Kidney epithelial cell (primary cell): Measurements from ENCODE around the gene MB21D2. TPM values are rescaled to one million over a fixed set of nuclear protein-coding genes. Genes with fewer than 3 reads are reported as not detected.

Experiments
- DNase-seq: peaks from one replicate; pipeline ENCODE4 v3.0.0-alpha.2; 2010; ENCODE audit warnings: low read depth
- H3K27me3 ChIP-seq: 2 replicates; pipeline ENCODE4 v1.6.0; 2011; ENCODE audit warnings: low read length; ENCODE audit not compliant: control insufficient read depth, insufficient read depth
- H3K36me3 ChIP-seq: 2 replicates; pipeline ENCODE4 v1.5.1; 2011; ENCODE audit warnings: low read length; ENCODE audit not compliant: control insufficient read depth, insufficient read depth
- H3K4me3 ChIP-seq: 2 replicates; pipeline ENCODE4 v1.5.1; 2011; ENCODE audit warnings: low read depth, mild to moderate bottlenecking, control low read depth, low read length
- total RNA-seq: library from RNA; depleted of rRNA; stranded (reverse); fragments of >200 nt; gene quantifications from 2 replicates; pipeline ENCODE4 v1.2.3, GENCODE V29; 2015
- TF ChIP-seq, protein P1 (sequence below): IDR thresholded peaks from 2 replicates; pipeline ENCODE4 v1.5.1; 2011; ENCODE audit warnings: mild to moderate bottlenecking, moderate library complexity, low read length, control low read depth, inconsistent platforms; ENCODE audit not compliant: insufficient read depth, poor library complexity, severe bottlenecking

MB21D2 gene
- total RNA-seq, 1 donor from 2014 or later = 18.9 TPM

DNA sequence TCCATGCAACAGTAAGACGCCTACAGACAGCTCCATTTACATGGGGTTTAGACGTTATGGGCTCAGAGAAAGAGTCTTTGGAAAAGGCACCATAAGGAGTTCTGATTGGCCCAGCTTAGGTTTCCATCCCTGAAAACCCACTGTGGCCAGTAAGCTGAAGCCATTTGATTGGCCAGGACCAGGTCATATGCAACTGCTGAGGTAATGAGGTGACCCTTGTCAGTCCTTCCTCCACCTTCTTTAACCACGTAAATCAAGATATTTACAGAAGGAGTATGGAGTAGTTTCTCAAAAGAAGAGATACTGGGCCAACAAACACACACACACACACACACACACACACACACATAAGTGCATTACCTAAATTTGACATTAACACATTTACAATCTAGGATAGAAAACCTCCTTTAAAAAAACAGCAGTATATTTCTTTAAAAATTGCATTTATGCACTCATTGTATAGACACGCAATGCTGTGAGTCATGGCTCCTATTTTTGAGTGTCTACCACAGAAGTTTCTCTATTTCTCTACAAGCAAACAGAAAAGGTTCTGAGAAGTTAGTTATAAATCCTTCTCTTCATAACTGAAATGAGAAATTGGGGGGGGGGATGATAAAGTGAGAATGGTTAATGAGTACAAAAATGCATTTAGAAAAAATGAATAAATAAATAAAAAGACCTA, 16.3 kb upstream of the MB21D2 start:
- no peak for DNase-seq

DNA sequence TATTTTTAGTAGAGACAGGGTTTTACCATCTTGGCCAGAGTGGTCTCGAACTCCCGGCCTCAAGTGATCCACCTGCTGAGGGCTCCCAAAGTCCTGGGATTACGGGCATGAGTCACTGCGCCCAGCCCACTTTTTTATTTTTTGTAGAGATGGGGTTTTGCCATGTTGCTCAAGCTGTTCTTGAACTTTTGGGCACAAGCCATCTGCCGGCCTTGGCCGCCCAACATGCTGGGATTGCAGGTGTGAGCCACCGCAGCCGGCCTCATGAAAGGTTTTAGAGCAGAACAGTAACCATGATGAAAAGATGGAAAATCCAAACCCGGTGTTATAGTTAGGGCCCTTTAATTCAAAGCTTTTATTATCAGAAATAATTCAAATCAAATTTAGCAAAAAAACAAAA, 15.6 kb upstream of the MB21D2 start:
- Histone ChIP-seq H3K36me3 (no peaks in the 10 kb centered on the region), H3K27me3 (no peaks in the 10 kb centered on the region), H3K4me3 (no peak overlapping the region)
- TF ChIP-seq, protein P1, sequence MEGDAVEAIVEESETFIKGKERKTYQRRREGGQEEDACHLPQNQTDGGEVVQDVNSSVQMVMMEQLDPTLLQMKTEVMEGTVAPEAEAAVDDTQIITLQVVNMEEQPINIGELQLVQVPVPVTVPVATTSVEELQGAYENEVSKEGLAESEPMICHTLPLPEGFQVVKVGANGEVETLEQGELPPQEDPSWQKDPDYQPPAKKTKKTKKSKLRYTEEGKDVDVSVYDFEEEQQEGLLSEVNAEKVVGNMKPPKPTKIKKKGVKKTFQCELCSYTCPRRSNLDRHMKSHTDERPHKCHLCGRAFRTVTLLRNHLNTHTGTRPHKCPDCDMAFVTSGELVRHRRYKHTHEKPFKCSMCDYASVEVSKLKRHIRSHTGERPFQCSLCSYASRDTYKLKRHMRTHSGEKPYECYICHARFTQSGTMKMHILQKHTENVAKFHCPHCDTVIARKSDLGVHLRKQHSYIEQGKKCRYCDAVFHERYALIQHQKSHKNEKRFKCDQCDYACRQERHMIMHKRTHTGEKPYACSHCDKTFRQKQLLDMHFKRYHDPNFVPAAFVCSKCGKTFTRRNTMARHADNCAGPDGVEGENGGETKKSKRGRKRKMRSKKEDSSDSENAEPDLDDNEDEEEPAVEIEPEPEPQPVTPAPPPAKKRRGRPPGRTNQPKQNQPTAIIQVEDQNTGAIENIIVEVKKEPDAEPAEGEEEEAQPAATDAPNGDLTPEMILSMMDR = no peak
- no peak for DNase-seq

More for the DNA sequence above, 16.3 kb upstream of the MB21D2 start:
- TF ChIP-seq, protein P1 = no peak
- H3K27me3 ChIP-seq = no peaks in the 10 kb centered on the region
- H3K4me3 ChIP-seq = no peak overlapping the region
- no peaks in the 10 kb centered on the region for H3K36me3 ChIP-seq

DNA sequence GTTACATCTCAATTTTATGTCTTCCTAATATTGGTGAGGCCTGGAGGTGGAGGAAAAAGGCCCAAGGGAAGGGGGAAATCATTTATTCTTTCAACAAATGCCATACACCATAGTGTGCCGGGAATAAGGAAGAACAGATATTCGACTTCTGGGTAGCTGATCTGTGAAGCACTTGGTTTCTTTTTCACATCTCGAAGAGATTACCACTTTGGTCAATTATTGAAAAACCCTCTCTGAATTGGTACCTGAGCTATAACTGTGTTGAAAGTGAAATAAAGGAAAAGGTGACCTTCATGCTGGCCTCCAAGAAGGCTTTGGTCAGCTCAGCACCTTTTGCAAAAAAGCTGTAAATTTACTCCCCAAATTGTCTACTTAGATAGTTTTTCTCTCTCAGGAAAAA, 14.2 kb upstream of the MB21D2 start:
- TF ChIP-seq, protein P1 = no peak
- no peak for DNase-seq
- H3K36me3 ChIP-seq = no peaks in the 10 kb centered on the region
- H3K4me3 ChIP-seq = no peak overlapping the region
- no peaks in the 10 kb centered on the region for H3K27me3 ChIP-seq

DNA sequence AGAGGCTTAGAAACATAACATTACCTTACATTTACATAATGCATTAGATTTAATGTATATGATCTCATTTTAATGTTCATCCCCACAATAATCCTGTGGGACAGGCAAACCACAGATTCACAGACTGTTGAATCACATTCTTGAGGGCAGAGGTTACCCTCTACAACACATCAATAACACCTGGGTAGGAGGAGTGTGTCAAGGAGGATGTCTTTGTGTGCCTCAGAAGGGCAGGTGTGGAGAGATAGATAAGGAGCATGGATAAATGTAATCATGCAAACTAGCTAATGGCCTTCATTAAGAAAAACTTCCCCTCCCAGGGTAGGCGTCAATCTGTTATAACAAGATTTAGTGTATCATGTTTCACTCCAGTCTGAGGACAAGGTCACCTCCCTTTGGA, 12.9 kb upstream of the MB21D2 start:
- H3K27me3 ChIP-seq = no peaks in the 10 kb centered on the region
- H3K36me3 ChIP-seq = no peaks in the 10 kb centered on the region
- H3K4me3 ChIP-seq = no peak overlapping the region
- DNase-seq = no peak
- TF ChIP-seq, protein P1 = no peak

DNA sequence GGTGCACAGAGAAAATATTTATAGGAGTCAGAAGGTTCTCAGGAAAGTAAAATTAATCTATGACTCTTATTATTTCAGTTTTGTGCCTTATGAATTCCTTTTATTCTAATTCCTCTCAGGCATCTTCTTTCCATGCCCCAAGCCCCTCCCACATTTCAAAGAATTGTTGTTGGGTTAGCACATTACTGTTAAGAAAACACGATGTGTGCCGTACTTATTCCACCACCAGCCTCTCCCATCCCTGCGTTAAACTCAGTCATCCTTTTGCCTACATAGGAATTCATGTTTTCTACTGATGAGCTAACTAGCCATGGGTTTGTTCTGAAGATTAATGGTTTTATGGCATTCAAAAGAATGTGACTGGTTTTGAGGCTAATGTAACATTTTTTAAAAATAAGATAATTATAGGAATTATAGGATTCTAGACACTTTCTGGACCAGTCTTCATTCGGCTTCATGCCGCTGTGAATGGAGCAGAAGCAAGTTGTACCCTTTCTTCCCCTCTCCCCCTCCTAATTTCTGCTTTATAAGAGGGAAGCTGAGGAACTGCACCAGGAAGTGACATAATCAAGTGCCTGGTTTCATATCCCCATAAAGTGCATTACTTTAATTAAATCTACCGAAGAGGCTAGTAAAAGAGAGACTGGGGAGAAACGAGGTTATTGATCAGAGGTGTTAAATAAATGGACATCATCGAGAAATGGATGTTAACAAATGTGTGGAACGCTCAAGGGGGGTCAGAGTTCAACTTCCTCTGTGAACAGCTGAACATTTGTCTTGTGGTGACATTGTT, 12.3 kb upstream of the MB21D2 start:
- H3K27me3 ChIP-seq = no peaks in the 10 kb centered on the region
- DNase-seq = no peak
- TF ChIP-seq, protein P1 = no peak
- H3K4me3 ChIP-seq = no peak overlapping the region
- H3K36me3 ChIP-seq = no peaks in the 10 kb centered on the region
